ENCODE results near the gene ANKRD2.
"Not testable (repeated sequence)": the region's sequence is repeated elsewhere in the genome, so short reads cannot be mapped to it uniquely, and the experiment has no call there.

The ANKRD2 gene

DNA sequence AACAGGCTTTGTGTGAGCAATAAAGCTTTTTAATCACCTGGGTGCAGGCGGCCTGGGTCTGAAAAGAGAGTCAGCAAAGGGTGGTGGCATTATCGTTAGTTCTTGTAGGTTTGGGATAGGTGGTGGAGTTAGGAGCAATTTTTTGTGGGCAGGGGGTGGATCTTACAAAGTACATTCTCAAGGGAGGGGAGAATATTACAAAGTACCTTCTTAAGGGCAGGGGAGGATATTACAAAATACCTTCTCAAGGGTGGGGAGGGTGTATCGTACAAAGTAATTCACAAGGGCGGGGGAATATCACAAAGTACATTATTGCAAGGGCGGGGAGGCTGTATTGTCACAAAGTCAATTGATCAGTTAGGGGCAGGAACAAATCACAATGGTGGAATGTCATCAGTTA, 10.2 kb upstream of the ANKRD2 start:
- not testable (repeated sequence) for H4K20me1 ChIP-seq, H3K9ac ChIP-seq, H3K4me3 ChIP-seq

DNA sequence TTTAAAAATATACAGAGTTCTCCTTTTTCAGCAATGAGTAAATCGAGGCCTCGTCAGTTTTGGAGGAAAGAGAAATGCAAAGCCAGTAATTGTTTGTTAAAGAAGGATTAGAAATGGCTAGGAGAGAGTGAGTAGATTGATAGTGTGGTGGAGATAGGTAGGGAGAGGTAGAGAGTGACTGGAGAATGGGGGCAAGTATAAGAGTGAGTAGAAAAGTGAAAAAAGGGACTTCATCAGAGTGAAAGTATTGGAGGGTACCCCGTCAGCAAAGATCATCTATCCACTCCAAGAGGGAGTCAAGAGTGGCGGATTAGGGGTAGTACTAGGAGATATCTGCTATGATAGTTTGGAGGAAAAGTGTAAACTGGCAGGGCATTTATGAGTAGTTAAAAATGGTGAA, 9.2 kb upstream of the ANKRD2 start:
- no peak overlapping the region for H3K4me2 ChIP-seq
- H3K9me3 ChIP-seq = peaks cover 23% of the 10 kb centered on the region
- no peaks in the 10 kb centered on the region for H3K4me1 ChIP-seq
- no peaks in the 10 kb centered on the region for H3K27me3 ChIP-seq
- no peak overlapping the region for H3K4me3 ChIP-seq
- no peak overlapping the region for H3K27ac ChIP-seq
- no peak overlapping the region for H3K9ac ChIP-seq
- H3K36me3 ChIP-seq = no peaks in the 10 kb centered on the region
- no peak for TF ChIP-seq Cebpa-rat (IDR thresholded peaks at IDR 0.05)
- no peaks in the 10 kb centered on the region for H4K20me1 ChIP-seq

More for the DNA sequence above, 10.2 kb upstream of the ANKRD2 start:
- peaks cover 23% of the 10 kb centered on the region for H3K9me3 ChIP-seq
- H3K27me3 ChIP-seq, H3K4me1 ChIP-seq, H3K36me3 ChIP-seq, H3K27ac ChIP-seq, H3K4me2 ChIP-seq: not testable (repeated sequence)

- Histone ChIP-seq H3K9ac (no peak overlapping the region), H3K27ac (no peak overlapping the region), H3K27me3 (no peaks in the 10 kb centered on the region), H3K9me3 (peaks cover 23% of the 10 kb centered on the region), H3K36me3 (no peaks in the 10 kb centered on the region), H3K4me1 (no peaks in the 10 kb centered on the region), H3K4me2 (no peak overlapping the region), H3K4me3 (no peak overlapping the region), H4K20me1 (no peaks in the 10 kb centered on the region)
- no peak for TF ChIP-seq Cebpa-rat (IDR thresholded peaks at IDR 0.05)
Measured at GRCh38 chr10:97564776-97565175, 7.8 kb upstream of the ANKRD2 start.

DNA sequence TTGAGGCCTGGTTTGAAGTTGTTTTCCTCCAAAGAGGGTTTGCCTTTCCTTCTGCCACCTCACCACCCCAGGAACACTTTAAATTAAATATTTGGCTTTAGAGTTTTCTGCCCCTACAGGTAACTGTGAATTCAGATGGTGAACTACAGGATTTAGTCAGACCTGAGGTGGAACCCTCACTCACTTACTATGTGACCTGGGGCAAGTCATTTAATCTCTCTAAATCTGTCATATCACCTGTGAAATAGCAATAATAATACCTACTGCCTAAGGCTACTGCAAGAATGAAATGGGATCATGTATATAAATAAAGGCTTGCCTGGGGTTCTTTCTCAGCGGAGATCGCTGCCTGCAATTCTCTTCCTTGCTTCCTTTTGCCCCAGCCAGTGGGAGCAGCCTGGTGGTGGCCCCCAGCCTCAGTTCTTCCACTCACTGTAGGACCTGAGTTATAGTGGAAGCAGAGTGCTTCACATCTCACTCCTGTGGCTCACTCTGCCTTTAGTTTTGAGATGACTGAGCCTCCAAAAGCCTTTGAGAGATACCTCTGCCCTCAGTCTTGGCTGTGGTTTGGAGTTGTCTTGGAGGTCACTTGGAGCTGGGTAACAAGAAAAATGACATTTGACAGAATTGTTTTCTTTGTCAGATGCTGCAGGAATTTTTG, 6.1 kb upstream of the ANKRD2 start:
- Histone ChIP-seq H3K4me2 (no peak overlapping the region), H3K27me3 (no peaks in the 10 kb centered on the region), H3K36me3 (no peaks in the 10 kb centered on the region), H3K9ac (no peak overlapping the region), H3K9me3 (peaks cover 17% of the 10 kb centered on the region), H4K20me1 (no peaks in the 10 kb centered on the region), H3K27ac (no peak overlapping the region), H3K4me1 (peaks cover 10% of the 10 kb centered on the region), H3K4me3 (no peak overlapping the region)
- no peak for TF ChIP-seq Cebpa-rat (IDR thresholded peaks at IDR 0.05)

GRCh38 chr10:97567891-97568290, 4.7 kb upstream of the ANKRD2 start:
- Histone ChIP-seq H3K4me1 (peaks cover 22% of the 10 kb centered on the region), H3K4me3 (no peak overlapping the region), H3K36me3 (no peaks in the 10 kb centered on the region), H3K27ac (no peak overlapping the region), H3K4me2 (no peak overlapping the region), H3K9ac (no peak overlapping the region), H4K20me1 (no peaks in the 10 kb centered on the region), H3K27me3 (no peaks in the 10 kb centered on the region), H3K9me3 (peaks cover 3% of the 10 kb centered on the region; the same call in 1 of the 2 replicates)
- TF ChIP-seq Cebpa-rat (IDR thresholded peaks at IDR 0.05) = no peak

DNA sequence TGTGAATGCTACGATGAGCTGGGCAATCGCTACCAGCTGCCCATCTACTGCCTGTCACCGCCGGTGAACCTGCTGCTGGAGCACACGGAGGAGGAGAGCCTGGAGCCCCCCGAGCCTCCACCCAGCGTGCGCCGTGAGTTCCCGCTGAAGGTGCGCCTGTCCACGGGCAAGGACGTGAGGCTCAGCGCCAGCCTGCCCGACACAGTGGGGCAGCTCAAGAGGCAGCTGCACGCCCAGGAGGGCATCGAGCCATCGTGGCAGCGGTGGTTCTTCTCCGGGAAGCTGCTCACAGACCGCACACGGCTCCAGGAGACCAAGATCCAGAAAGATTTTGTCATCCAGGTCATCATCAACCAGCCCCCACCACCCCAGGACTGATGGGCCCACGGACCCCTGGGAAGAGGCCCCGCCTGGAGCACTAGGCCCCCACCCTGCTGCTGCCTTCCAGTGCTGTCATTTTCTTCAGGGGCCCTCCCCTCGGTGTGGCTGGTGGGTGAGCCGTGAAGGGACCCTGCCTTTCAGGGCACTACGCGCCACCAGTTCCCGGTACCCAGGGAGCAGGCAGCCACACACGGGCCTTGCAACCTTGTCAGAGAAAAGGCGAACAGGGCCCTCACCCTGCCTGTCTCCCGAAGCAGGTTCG, 2.3 kb upstream of the ANKRD2 start:
- Histone ChIP-seq H3K27me3 (no peaks in the 10 kb centered on the region), H3K4me1 (peaks cover 25% of the 10 kb centered on the region), H3K27ac (no peak overlapping the region), H4K20me1 (no peaks in the 10 kb centered on the region), H3K36me3 (no peaks in the 10 kb centered on the region), H3K4me2 (no peak overlapping the region; the same call in 1 of the 2 replicates), H3K4me3 (no peak overlapping the region), H3K9ac (no peak overlapping the region), H3K9me3 (no peaks in the 10 kb centered on the region)
- TF ChIP-seq Cebpa-rat (IDR thresholded peaks at IDR 0.05) = no peak

DNA sequence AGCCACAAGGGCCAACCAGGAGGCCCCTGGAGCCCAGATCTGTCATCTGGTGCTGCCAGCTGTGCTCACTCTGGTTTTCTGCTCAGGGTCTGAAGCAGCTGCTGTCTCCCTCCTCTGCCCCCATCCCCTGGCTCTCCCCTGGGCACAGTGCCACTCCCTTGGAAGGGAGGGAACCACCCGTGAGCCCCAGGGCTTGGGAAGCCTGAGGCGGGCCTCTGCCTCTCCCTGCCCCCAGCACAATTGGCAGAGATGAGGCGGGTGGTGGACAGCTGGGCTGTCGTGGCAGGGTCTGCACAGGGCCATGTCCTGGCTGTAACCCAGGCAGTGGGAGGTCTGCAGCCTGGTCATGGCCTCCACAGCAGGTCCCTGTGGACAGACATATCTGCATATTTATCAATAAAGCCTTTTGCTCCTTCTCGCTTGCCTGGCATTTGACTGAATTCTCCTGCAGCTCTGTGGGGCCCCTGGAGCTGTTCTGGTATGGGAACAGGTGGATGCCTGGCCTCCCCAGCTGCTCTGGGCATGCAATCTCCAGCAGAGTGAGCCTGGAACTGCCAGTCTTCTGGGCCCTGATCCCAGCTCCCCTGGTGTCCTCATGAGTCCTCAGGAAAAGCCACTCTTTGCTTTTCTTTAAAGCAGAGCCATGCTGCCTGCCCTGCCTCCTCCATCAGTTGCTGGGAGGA, 1.6 kb upstream of the ANKRD2 start:
- Histone ChIP-seq H3K27ac (no peak overlapping the region), H3K4me1 (peaks cover 25% of the 10 kb centered on the region), H3K9ac (no peak overlapping the region), H3K36me3 (no peaks in the 10 kb centered on the region), H4K20me1 (no peaks in the 10 kb centered on the region), H3K9me3 (no peaks in the 10 kb centered on the region), H3K4me2 (no peak overlapping the region; the same call in 1 of the 2 replicates), H3K27me3 (no peaks in the 10 kb centered on the region), H3K4me3 (no peak overlapping the region)
- no peak for TF ChIP-seq Cebpa-rat (IDR thresholded peaks at IDR 0.05)

DNA sequence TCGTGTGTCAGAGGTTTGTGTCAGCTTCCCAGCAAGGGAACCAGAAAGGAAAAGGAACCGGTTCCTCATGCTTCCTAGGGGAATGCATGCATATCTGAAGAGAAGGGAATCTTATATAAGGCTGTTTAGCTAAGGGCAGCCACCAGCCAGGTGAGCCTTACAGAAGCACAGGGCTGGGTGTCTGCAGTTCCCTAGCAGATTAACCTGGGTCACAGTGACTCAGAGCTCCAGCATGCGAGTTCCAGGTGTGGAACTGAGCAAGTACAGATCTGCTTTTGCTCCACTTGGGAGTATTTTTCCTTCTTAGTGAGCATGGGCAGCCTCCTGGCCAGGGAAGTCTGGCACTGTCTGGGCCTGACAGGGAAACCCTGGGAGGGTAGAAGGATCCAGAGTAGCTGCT, 957 bp upstream of the ANKRD2 start:
- Histone ChIP-seq H3K27ac (0 out of 2 replicates have a peak overlapping the region, but pooled peaks have one; percentile 2), H3K4me2 (no peak overlapping the region), H3K9me3 (no peaks in the 10 kb centered on the region)

DNA sequence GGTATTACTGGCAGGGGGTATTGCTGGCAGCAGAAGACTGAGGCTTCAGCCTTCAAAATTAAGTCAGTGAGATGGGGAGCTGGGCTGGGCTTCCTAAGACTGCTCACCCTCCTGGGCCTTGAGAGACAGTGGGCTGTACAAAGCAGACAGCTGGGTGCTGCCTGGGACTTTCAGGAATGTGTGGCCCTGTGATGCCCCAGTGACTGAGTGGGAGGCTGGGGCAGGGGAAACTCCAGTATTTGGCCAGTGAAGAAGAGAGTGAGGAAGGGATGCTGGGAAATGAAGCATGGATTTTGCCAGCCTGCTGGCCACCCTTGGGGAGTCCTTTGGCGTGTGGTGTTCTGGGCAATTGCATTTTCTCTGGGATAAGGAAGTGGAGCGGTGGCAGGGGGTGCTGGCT, 442 bp downstream of the ANKRD2 start:
- peaks cover 25% of the 10 kb centered on the region for H3K4me1 ChIP-seq
- H3K4me2 ChIP-seq = peak overlapping the region; percentile 13; the same call in 1 of the 2 replicates
- no peak overlapping the region for H3K9ac ChIP-seq
- no peaks in the 10 kb centered on the region for H3K27me3 ChIP-seq
- no peaks in the 10 kb centered on the region for H4K20me1 ChIP-seq
- TF ChIP-seq Cebpa-rat (IDR thresholded peaks at IDR 0.05) = no peak
- H3K36me3 ChIP-seq = no peaks in the 10 kb centered on the region
- no peaks in the 10 kb centered on the region for H3K9me3 ChIP-seq
- H3K27ac ChIP-seq = no peak overlapping the region
- H3K4me3 ChIP-seq = no peak overlapping the region

More for the DNA sequence above, 957 bp upstream of the ANKRD2 start:
- TF ChIP-seq Cebpa-rat (IDR thresholded peaks at IDR 0.05) = no peak
- Histone ChIP-seq H3K27me3 (no peaks in the 10 kb centered on the region), H3K4me1 (peaks cover 25% of the 10 kb centered on the region), H3K36me3 (no peaks in the 10 kb centered on the region), H3K9ac (no peak overlapping the region; the same call in 1 of the 2 replicates), H4K20me1 (no peaks in the 10 kb centered on the region), H3K4me3 (no peak overlapping the region)

DNA sequence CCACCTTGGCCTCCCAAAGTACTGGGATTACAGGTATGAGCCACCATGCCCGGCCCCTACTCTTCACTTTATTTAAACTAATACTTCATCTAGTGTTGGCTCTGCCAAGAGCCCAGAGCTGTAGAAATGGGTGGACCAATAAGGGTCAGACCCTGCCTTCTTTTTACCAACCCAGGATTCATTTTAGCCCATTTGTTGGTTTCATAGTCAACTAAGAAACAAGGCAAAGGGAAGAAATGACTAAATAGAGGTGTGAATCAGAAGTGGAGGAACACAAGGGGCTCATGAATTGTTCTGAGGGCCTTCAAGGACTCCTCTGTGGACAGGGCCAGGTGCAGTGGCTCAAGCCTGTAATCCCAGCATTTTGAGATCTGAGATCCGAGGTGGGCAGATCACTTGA, 1.1 kb downstream of the ANKRD2 start:
- no peak for TF ChIP-seq Cebpa-rat (IDR thresholded peaks at IDR 0.05)
- no peak overlapping the region for H3K27ac ChIP-seq

More for the DNA sequence above, 1.1 kb downstream of the ANKRD2 start:
- Histone ChIP-seq H3K9me3 (no peaks in the 10 kb centered on the region), H4K20me1 (no peaks in the 10 kb centered on the region), H3K4me3 (no peak overlapping the region), H3K4me2 (no peak overlapping the region), H3K36me3 (no peaks in the 10 kb centered on the region), H3K4me1 (peaks cover 25% of the 10 kb centered on the region), H3K27me3 (no peaks in the 10 kb centered on the region), H3K9ac (no peak overlapping the region)
